Hepatocyte (in vitro differentiated cells): ENCODE results near the gene CSTF3. TPM values are rescaled to one million over a fixed set of nuclear protein-coding genes. Genes with fewer than 3 reads are reported as not detected.

ENCODE experiments used
- DNase-seq: peaks from one replicate; pipeline ENCODE4 v3.0.0-alpha.2; 2016; ENCODE audit warnings: low spot score
- H2AFZ ChIP-seq: fragments of 200-600 bp; sonication (generic); 2 replicates; pipeline ENCODE4 v1.6.0; 2016; ENCODE audit warnings: antibody characterized with exemption, mild to moderate bottlenecking
- H3K27ac ChIP-seq: fragments of 200-600 bp; sonication (generic); 2 replicates; pipeline ENCODE4 v1.5.1; 2016; ENCODE audit warnings: mild to moderate bottlenecking
- H3K27me3 ChIP-seq: fragments of 200-600 bp; sonication (generic); 2 replicates; pipeline ENCODE4 v1.6.1; 2016
- H3K36me3 ChIP-seq: fragments of 200-600 bp; sonication (generic); replicated peaks from 2 replicates; pipeline ENCODE4 v1.5.1; 2016; ENCODE audit warnings: low read depth; ENCODE audit not compliant: insufficient read depth
- H3K4me1 ChIP-seq: fragments of 200-600 bp; sonication (generic); 2 replicates; pipeline ENCODE4 v1.5.1; 2016; ENCODE audit warnings: mild to moderate bottlenecking, moderate library complexity; ENCODE audit not compliant: insufficient read depth
- H3K4me2 ChIP-seq: fragments of 200-600 bp; sonication (generic); 2 replicates; pipeline ENCODE4 v1.6.0; 2016
- H3K4me3 ChIP-seq: fragments of 200-600 bp; sonication (generic); 2 replicates; pipeline ENCODE4 v1.5.1; 2016; ENCODE audit warnings: mild to moderate bottlenecking
- H3K79me2 ChIP-seq: fragments of 200-600 bp; sonication (generic); 2 replicates; pipeline ENCODE4 v1.6.0; 2017; ENCODE audit warnings: mild to moderate bottlenecking
- H3K9me2 ChIP-seq: fragments of 200-600 bp; sonication (generic); replicated peaks from 2 replicates; pipeline ENCODE4 v1.6.0; 2017; ENCODE audit warnings: mild to moderate bottlenecking; ENCODE audit not compliant: insufficient read depth
- H3K9me3 ChIP-seq: fragments of 200-600 bp; sonication (generic); 2 replicates; pipeline ENCODE4 v1.5.1; 2016; ENCODE audit warnings: low read depth, mild to moderate bottlenecking
- H4K20me1 ChIP-seq: fragments of 200-600 bp; sonication (generic); 2 replicates; pipeline ENCODE4 v1.6.0; 2016; ENCODE audit warnings: mild to moderate bottlenecking; ENCODE audit not compliant: insufficient read depth, poor library complexity, severe bottlenecking
- CTCF ChIP-seq: fragments of 200-600 bp; sonication (generic); IDR thresholded peaks from 2 replicates; pipeline ENCODE4 v1.5.1; 2016; ENCODE audit warnings: antibody characterized with exemption, mild to moderate bottlenecking; ENCODE audit not compliant: poor library complexity
- EZH2 ChIP-seq: fragments of 200-600 bp; sonication (generic); IDR thresholded peaks from 2 replicates; pipeline ENCODE4 v1.6.1; 2016; ENCODE audit warnings: antibody characterized with exemption, mild to moderate bottlenecking, borderline replicate concordance
- EZH2phosphoT487 ChIP-seq: fragments of 200-600 bp; sonication (generic); IDR thresholded peaks from one replicate; pipeline ENCODE4 v1.6.1; 2018; ENCODE audit warnings: antibody characterized with exemption, mild to moderate bottlenecking, low read depth, moderate library complexity; ENCODE audit not compliant: unreplicated experiment, severe bottlenecking
- WGBS: methylation state at CpG from one replicate; pipeline ENCODE4 v1.1.6; 2016; ENCODE audit warnings: low lambda C conversion rate; ENCODE audit errors: missing lambda C conversion rate; 5-methylcytosine and 5-hydroxymethylcytosine counted together
- polyA plus RNA-seq: library from polyadenylated mRNA; unstranded; fragments of >200 nt; fragmentation: Nextera tagmentation; extraction: Ambion mirVana; gene quantifications from 2 replicates; pipeline ENCODE4 v1.2.1, GENCODE V29; 2016
- total RNA-seq: library from RNA; depleted of rRNA; stranded (reverse); fragments of >200 nt; gene quantifications from 2 replicates; pipeline ENCODE4 v1.2.3, GENCODE V29; 2014

Gene CSTF3
- total and polyA plus RNA-seq, 2 experiments from 2014 or later, result 33.0 to 35.6 TPM

DNA sequence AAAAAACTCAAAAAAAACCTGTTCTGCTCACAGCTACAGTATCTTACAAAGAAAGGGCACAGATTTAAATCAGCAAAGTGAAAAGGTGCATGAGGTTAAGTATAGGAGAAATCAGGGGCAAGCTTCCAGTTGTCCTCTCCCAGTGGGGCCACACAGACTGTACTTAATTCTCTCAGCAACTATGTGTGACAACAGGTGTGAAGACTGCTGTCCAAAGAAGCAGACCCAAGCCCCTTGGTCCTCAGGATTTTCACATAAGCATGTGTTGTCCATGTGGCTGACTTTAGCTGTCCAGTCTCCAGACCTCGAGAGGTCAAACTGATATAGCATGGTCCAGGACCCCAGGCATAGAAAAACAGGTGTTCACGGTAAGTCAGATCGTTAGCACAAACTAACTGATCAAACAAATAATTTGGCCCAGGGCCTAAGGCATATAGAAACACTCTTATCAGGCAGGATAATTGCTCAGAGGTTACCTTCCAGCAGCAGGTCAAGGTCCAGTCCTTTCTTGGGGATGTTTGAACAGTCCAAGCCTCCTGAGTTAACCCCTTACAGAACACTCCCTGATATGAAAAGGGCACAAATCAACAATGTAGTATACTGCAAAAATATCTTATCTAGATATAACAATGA is 21.1 kb upstream of the CSTF3 start:
- H3K4me2 ChIP-seq, result peak overlapping the region; percentile 20
- H3K9me2 ChIP-seq, result no peaks in the 10 kb centered on the region
- no peaks in the 10 kb centered on the region for H3K27me3 ChIP-seq
- H3K9me3 ChIP-seq, result no peaks in the 10 kb centered on the region
- peaks cover 9% of the 10 kb centered on the region for H3K4me1 ChIP-seq
- WGBS, result 25% methylated on average over 3 of the region's 3 CpGs
- H4K20me1 ChIP-seq, result no peaks in the 10 kb centered on the region
- H3K36me3 ChIP-seq, result no peaks in the 10 kb centered on the region
- no peak for TF ChIP-seq EZH2
- no peak for TF ChIP-seq EZH2phosphoT487
- no peak for TF ChIP-seq CTCF
- H3K79me2 ChIP-seq, result no peaks in the 10 kb centered on the region
- peak overlapping the region; percentile 71 for H3K27ac ChIP-seq
- H2AFZ ChIP-seq, result no peak overlapping the region
- no peak for DNase-seq
- no peak overlapping the region for H3K4me3 ChIP-seq

DNA sequence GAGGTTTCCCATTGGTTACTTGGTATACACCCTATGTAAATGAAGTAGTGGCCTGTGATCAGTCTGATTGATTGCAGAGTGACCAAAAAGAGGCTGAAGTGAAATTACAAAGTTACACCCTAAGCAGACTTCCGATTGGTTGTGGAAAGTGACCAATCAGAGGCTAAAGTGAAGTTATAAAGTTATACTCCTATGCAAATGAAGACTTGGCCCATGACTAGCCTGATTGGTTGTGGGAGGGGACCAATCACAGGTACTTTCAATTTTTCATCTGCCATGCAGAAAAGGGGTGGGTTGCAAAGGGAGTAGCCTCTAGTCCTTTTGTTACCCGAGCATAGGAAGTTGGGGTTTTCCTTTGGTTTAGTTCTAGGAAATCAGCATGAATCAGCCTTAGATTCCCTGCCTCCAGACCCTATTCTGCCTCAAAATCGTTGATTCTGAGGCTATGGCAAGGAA is 18.1 kb upstream of the CSTF3 start:
- TF ChIP-seq EZH2 (no peak), EZH2phosphoT487 (no peak), CTCF (no peak)
- Histone ChIP-seq H3K79me2 (no peaks in the 10 kb centered on the region), H3K27ac (no peak overlapping the region), H4K20me1 (no peaks in the 10 kb centered on the region), H2AFZ (no peak overlapping the region), H3K4me3 (no peak overlapping the region), H3K4me2 (no peak overlapping the region), H3K9me2 (no peaks in the 10 kb centered on the region), H3K9me3 (no peaks in the 10 kb centered on the region), H3K4me1 (peaks cover 9% of the 10 kb centered on the region), H3K36me3 (no peaks in the 10 kb centered on the region), H3K27me3 (no peaks in the 10 kb centered on the region)
- DNase-seq, result no peak
- WGBS, result 92% methylated on average over 3 of the region's 3 CpGs

GRCh38 chr11:33178443-33179180 is 17.3 kb upstream of the CSTF3 start:
- Histone ChIP-seq H3K36me3 (no peaks in the 10 kb centered on the region), H3K79me2 (no peaks in the 10 kb centered on the region), H3K9me2 (no peaks in the 10 kb centered on the region), H3K9me3 (no peaks in the 10 kb centered on the region), H4K20me1 (no peaks in the 10 kb centered on the region), H3K4me1 (peaks cover 9% of the 10 kb centered on the region), H2AFZ (no peak overlapping the region), H3K4me2 (no peak overlapping the region), H3K4me3 (no peak overlapping the region), H3K27ac (no peak overlapping the region), H3K27me3 (no peaks in the 10 kb centered on the region)
- DNase-seq, result no peak
- no peak for TF ChIP-seq EZH2phosphoT487
- TF ChIP-seq EZH2, result no peak
- TF ChIP-seq CTCF, result no peak
- 61% methylated on average over 5 of the region's 5 CpGs for WGBS
